HG03442 (cell line): Measurements from ENCODE around the gene FAM114A1.

Source experiments
- ATAC-seq: cut with Tn5 transposase; IDR thresholded peaks from one replicate; pipeline ENCODE4 v1.9.1; 2021; ENCODE audit warnings: mild to moderate bottlenecking, moderate library complexity; ENCODE audit not compliant: unreplicated experiment

FAM114A1 gene

DNA sequence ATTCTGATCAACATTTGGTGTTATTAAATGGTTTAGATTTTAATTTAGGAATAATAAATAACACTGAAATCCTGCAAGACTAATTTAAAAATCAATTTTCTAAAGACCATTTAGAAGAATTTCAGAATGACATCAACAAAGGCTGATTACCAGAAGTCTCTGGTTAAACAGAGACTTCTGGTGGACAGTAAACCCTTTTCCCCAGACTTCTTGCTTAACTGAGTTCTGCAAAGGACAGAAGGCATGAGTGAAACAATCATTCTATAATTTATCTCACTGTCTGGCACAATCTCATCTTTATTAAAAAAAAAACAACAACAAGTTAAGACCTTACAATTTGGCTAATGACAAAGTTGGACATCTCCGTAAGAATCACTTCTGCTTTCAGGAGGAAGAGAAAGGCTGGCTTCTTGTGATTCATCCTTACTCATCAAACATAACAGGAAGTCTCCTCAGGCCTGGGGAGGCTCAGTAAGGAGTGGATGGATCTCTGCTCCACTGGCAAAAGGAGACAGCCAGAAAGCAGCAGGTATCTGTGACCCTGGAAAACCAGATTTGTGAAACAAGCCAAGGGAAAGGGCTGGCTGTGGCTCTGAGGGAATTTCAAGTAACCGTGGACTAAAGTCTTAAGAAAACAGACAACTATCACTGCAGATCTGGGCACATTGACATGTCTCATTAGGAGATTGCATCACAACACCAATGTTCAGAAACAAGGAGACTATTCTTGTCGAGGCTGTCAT lies 10.1 kb upstream of the FAM114A1 start:
- ATAC-seq: peak; percentile 57

- no peak for ATAC-seq
These were observed 9.5 kb upstream of the FAM114A1 start for GRCh38 chr4:38858097-38858420.

- no peak for ATAC-seq
These were observed 8.1 kb upstream of the FAM114A1 start for GRCh38 chr4:38859501-38859900.

DNA sequence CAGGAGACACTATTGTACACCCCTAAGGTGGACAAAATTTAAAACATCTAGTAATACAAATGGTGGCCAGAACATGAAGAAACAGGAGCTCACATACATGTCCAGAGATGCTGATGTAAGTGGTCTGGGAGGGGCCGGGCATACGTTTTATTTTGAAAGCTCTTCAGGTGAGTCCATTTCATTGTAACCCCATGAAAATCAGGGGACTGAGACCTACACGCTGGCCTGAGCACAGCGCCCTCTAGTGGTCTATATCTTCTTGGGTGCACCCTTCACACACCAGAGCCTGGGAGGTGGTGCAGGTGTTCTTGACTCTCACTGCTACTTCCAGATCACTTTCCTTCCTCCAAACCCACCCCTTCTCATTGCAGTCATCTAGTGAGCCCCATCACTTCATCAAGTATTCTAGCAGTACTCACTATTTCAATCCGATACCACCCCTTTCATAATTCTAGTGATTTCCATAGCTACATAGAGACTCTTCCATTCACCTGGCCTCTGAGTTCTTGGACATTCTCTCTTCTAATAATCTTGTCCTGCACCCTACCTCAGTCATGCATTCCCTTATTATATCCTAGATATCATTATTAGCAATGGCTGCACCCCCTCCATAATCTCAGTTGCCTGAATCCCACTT lies 6.7 kb upstream of the FAM114A1 start:
- peak; percentile 57 for ATAC-seq

GRCh38 chr4:38861791-38862190 lies 5.8 kb upstream of the FAM114A1 start:
- ATAC-seq: no peak

- ATAC-seq: no peak
These were observed 2.2 kb upstream of the FAM114A1 start for GRCh38 chr4:38865445-38865844.

GRCh38 chr4:38866973-38867477 lies 581 bp upstream of the FAM114A1 start:
- ATAC-seq: no peak

- ATAC-seq: no peak
These were observed 704 bp downstream of the FAM114A1 start for GRCh38 chr4:38868059-38868960.

DNA sequence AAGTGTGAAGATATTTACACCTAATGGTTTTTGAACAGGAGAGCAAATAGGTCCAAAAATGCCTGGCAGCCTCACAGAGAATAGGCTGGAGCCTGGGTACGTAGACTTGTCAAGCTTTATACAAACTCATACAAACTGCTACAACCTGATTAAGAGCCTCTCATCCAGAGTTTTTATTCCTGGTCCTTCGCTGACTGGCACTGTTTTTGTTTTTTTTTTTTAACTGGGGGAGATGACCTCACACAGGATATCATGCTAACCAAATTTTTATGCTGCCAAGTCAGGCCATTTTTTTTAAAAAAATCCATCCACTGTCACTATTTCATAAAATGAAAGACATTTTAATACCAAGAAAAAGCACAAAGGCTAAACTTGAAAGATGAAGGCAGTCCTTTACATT lies 1.9 kb downstream of the FAM114A1 start:
- no peak for ATAC-seq

DNA sequence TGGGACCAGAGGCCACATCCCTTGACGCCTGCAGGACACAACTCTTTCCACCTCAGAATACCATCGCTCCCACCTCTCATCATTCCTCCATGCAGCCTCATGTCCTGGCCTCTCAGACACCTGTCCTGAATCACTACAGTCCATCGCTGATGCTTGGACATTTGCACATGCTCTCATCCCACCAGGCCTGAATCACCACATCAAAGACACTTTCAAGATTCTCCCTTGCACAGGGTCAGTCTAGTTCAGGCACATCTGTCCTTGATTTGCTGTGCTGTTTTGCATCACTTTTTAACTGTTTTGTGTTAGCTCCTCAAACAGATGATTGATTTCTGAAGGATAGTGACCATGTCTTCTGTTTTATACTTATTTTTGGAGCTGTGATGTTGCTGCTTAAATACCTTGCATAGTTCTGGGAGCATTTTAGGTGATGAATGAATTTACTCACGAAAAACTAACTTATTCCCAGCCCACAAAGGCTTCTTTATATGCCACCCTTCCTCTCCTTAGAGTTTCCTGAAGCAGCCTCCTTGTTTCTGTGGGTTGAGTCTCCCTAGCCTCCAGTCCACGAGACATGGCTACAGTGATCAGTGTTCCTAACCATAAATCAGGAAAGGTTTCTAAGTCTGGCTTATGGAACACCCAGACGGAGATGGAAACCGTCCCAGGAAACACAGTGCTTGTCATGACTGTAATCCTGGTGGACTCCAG lies 2.6 kb downstream of the FAM114A1 start:
- ATAC-seq: no peak

- ATAC-seq: no peak
These were observed 4.0 kb downstream of the FAM114A1 start for GRCh38 chr4:38871593-38871992.

- ATAC-seq: no peak
These were observed 5.0 kb downstream of the FAM114A1 start for GRCh38 chr4:38872620-38873019.

DNA sequence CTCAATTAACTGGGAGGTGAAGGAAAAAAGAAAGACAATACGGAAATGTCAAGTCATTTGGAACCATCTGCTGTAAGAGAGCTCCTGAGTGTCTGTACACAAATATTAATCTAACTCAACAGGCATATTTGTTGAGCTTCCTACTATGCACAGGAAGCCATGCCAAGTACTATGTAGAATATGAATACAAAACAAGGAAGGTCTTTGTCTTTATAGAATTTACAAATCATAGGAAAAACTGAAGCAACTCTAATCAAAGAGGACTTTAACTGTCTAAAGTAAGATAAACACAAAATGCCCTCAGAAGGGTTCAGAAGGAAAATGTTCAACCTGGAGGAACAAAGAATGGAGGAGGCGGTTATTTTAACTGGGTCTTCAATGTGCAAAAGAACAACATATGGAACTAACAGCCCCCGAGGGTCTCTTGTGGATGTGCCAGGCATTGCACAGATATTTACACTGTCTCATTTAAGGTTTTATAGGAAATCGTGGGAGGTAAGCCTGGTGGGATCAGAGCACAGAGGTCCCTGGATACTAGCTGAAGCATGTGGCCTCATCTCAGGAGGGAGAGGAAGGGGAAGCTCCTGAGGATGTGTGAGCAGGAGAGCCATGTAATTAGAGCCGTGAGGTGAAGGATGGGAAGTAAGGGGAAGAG lies 5.8 kb downstream of the FAM114A1 start:
- ATAC-seq: no peak

- ATAC-seq: no peak
These were observed 9.0 kb downstream of the FAM114A1 start for GRCh38 chr4:38876636-38877035.

DNA sequence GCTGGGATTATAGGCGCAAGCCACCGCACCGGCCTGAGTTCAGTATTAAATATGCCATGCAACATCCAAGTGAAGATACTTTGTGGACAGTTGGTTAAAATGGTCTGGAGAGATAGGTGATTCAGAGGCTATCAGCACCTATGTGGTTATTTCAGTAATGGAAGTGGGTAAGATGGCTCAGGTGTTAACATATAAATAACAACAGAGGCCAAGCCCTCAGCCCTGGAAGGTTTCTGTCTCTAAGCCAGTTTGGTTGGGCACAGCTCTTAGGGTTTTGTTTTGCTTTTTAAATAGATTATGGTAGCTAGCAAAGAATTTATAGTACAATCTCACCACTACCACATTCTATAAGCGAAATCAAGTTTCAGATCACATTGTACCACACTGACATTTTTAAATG lies 16.6 kb downstream of the FAM114A1 start:
- no peak for ATAC-seq

DNA sequence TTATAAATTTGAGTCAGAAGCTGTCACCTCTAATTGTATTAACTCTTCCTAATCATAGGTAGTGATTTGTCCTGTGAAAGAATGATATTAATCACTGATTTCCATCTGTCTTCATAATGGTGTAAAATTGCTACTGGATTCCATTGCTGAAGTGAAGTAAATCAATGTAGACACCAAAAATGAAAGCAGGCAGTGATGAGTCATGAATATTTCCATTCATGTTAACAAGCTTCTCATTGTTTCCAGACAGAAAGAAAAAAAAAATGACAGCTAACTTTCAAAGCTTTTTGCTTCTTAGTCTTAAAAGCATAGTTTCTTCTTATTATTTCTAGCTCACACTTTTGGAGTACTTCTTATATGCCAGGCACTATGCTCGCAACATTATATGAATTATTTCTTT lies 21.5 kb downstream of the FAM114A1 start:
- ATAC-seq: no peak

- no peak for ATAC-seq
These were observed 23.7 kb downstream of the FAM114A1 start for GRCh38 chr4:38891051-38891983.

- no peak for ATAC-seq
These were observed 26.8 kb downstream of the FAM114A1 start for GRCh38 chr4:38894322-38894982.

- no peak for ATAC-seq
These were observed 29.3 kb downstream of the FAM114A1 start for GRCh38 chr4:38896940-38897339.
